ENCODE measurements around the gene ARHGAP24. TPM values are rescaled to one million over a fixed set of nuclear protein-coding genes. Genes with fewer than 3 reads are reported as not detected.
"Not testable (repeated sequence)": the region's sequence is repeated elsewhere in the genome, so short reads cannot be mapped to it uniquely, and the experiment has no call there.

ARHGAP24 gene
- total RNA-seq, 1 donor from 2014 or later, result 10.9 TPM

- Mint-ChIP-seq H3K27ac (no peak overlapping the region), H3K27me3 (no peaks in the 10 kb centered on the region), H3K4me1 (ENCODE audit: unreplicated experiment) (no peaks in the 10 kb centered on the region), H3K4me3 (no peak overlapping the region), H3K36me3 (no peaks in the 10 kb centered on the region), H3K9me3 (peaks cover 4% of the 10 kb centered on the region)
- DNase-seq (ENCODE audit: extremely low spot score, unreplicated experiment), result no peak
- TF ChIP-seq, protein P1, sequence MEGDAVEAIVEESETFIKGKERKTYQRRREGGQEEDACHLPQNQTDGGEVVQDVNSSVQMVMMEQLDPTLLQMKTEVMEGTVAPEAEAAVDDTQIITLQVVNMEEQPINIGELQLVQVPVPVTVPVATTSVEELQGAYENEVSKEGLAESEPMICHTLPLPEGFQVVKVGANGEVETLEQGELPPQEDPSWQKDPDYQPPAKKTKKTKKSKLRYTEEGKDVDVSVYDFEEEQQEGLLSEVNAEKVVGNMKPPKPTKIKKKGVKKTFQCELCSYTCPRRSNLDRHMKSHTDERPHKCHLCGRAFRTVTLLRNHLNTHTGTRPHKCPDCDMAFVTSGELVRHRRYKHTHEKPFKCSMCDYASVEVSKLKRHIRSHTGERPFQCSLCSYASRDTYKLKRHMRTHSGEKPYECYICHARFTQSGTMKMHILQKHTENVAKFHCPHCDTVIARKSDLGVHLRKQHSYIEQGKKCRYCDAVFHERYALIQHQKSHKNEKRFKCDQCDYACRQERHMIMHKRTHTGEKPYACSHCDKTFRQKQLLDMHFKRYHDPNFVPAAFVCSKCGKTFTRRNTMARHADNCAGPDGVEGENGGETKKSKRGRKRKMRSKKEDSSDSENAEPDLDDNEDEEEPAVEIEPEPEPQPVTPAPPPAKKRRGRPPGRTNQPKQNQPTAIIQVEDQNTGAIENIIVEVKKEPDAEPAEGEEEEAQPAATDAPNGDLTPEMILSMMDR (conservative IDR thresholded peaks at IDR 0.05), result no peak
These were observed 420.8 kb downstream of the ARHGAP24 start for GRCh38 chr4:85895755-85896154.

- H3K27me3 Mint-ChIP-seq, result no peaks in the 10 kb centered on the region
- no peak overlapping the region for H3K27ac Mint-ChIP-seq
- no peaks in the 10 kb centered on the region for H3K9me3 Mint-ChIP-seq
- no peaks in the 10 kb centered on the region for H3K36me3 Mint-ChIP-seq
- H3K4me1 Mint-ChIP-seq (ENCODE audit: unreplicated experiment), result no peaks in the 10 kb centered on the region
- DNase-seq (ENCODE audit: extremely low spot score, unreplicated experiment), result no peak
- TF ChIP-seq, protein P1 (conservative IDR thresholded peaks at IDR 0.05), result no peak
- H3K4me3 Mint-ChIP-seq, result no peak overlapping the region
These were observed 423.3 kb downstream of the ARHGAP24 start for GRCh38 chr4:85898231-85898630.

- no peaks in the 10 kb centered on the region for H3K36me3 Mint-ChIP-seq
- no peak overlapping the region for H3K4me3 Mint-ChIP-seq
- no peaks in the 10 kb centered on the region for H3K9me3 Mint-ChIP-seq
- H3K4me1 Mint-ChIP-seq (ENCODE audit: unreplicated experiment), result no peaks in the 10 kb centered on the region
- no peak for DNase-seq (ENCODE audit: extremely low spot score, unreplicated experiment)
- TF ChIP-seq, protein P1 (conservative IDR thresholded peaks at IDR 0.05), result no peak
- H3K27ac Mint-ChIP-seq, result no peak overlapping the region
- no peaks in the 10 kb centered on the region for H3K27me3 Mint-ChIP-seq
These were observed 426.6 kb downstream of the ARHGAP24 start for GRCh38 chr4:85901500-85901899.

- not testable (repeated sequence) for H3K4me1 Mint-ChIP-seq (ENCODE audit: unreplicated experiment); H3K9me3 Mint-ChIP-seq; H3K4me3 Mint-ChIP-seq; DNase-seq (ENCODE audit: extremely low spot score, unreplicated experiment); H3K27me3 Mint-ChIP-seq; H3K36me3 Mint-ChIP-seq; H3K27ac Mint-ChIP-seq
These were observed 427.7 kb downstream of the ARHGAP24 start for GRCh38 chr4:85902647-85903046.

DNA sequence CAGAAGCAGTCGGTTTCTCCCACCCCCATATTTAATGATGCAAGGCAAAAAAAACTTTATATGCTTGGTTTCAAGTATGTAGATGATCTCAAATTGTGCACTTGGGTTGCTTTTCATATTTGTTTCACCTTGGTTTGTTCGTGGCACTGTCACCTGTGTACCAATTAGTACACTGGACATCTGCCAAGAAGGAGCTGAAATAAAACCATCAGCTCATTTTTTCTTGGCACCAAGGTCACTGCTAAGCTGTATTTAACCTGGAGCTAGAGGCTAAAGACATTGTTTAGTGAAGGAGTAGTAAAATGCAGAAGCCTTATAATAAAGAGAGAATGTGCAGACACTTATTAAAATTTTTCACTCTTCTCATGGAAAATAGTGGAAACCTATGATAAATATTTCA, 430.8 kb downstream of the ARHGAP24 start:
- Mint-ChIP-seq H3K36me3 (no peaks in the 10 kb centered on the region), H3K27me3 (no peaks in the 10 kb centered on the region)

GRCh38 chr4:85907001-85907400, 432.1 kb downstream of the ARHGAP24 start:
- no peak overlapping the region for H3K4me3 Mint-ChIP-seq
- no peak for DNase-seq (ENCODE audit: extremely low spot score, unreplicated experiment)
- H3K36me3 Mint-ChIP-seq, result no peaks in the 10 kb centered on the region
- no peaks in the 10 kb centered on the region for H3K27me3 Mint-ChIP-seq
- TF ChIP-seq, protein P1 (conservative IDR thresholded peaks at IDR 0.05), result no peak
- no peaks in the 10 kb centered on the region for H3K4me1 Mint-ChIP-seq (ENCODE audit: unreplicated experiment)
- no peaks in the 10 kb centered on the region for H3K9me3 Mint-ChIP-seq
- H3K27ac Mint-ChIP-seq, result no peak overlapping the region

More for the DNA sequence above, 430.8 kb downstream of the ARHGAP24 start:
- H3K27ac Mint-ChIP-seq, result no peak overlapping the region
- TF ChIP-seq, protein P1 (conservative IDR thresholded peaks at IDR 0.05), result no peak
- no peaks in the 10 kb centered on the region for H3K9me3 Mint-ChIP-seq
- no peaks in the 10 kb centered on the region for H3K4me1 Mint-ChIP-seq (ENCODE audit: unreplicated experiment)
- no peak for DNase-seq (ENCODE audit: extremely low spot score, unreplicated experiment)
- H3K4me3 Mint-ChIP-seq, result no peak overlapping the region

All from type B pancreatic cell (in vitro differentiated cells).